Measurements from ENCODE around the gene COQ7.

COQ7 gene

GRCh38 chr16:19031738-19032137 lies 35.7 kb upstream of the COQ7 start:
- no peak overlapping the region for H3K27ac ChIP-seq
- TF ChIP-seq, protein P1, sequence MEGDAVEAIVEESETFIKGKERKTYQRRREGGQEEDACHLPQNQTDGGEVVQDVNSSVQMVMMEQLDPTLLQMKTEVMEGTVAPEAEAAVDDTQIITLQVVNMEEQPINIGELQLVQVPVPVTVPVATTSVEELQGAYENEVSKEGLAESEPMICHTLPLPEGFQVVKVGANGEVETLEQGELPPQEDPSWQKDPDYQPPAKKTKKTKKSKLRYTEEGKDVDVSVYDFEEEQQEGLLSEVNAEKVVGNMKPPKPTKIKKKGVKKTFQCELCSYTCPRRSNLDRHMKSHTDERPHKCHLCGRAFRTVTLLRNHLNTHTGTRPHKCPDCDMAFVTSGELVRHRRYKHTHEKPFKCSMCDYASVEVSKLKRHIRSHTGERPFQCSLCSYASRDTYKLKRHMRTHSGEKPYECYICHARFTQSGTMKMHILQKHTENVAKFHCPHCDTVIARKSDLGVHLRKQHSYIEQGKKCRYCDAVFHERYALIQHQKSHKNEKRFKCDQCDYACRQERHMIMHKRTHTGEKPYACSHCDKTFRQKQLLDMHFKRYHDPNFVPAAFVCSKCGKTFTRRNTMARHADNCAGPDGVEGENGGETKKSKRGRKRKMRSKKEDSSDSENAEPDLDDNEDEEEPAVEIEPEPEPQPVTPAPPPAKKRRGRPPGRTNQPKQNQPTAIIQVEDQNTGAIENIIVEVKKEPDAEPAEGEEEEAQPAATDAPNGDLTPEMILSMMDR (IDR thresholded peaks at IDR 0.05; ENCODE audit: low read depth, low read length, missing control alignments): no peak
- H3K36me3 ChIP-seq (replicated peaks): no peaks in the 10 kb centered on the region
- no peaks in the 10 kb centered on the region for H3K27me3 ChIP-seq (replicated peaks)
- no peak for DNase-seq
- in situ Hi-C loops (cut with HindIII; ENCODE audit: low pct_ligation_motif_present, low sequenced_read_pairs): no loop called here
- H3K4me3 ChIP-seq (ENCODE audit: low read depth, low read length): no peak overlapping the region

DNA sequence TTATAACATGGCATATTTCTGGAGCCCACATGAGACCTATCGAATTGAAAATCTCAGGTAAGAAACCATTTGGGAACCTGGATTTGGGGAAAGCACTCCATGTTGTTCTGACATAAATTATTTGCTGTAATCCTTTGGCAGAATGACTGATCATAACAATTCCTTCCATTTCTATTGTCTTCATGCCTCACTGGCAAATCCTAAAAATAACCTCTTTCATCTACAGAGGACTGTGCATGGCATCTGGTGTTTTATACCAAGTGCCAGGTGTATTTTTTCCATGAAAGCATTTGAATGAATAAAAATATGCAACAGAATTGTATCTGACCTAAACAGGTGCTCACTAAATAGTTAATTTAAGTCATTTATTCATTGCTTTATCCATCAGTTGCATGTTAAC lies 33.7 kb upstream of the COQ7 start:
- TF ChIP-seq, protein P1 (IDR thresholded peaks at IDR 0.05; ENCODE audit: low read depth, low read length, missing control alignments): no peak
- H3K27ac ChIP-seq: no peak overlapping the region
- no peak overlapping the region for H3K4me3 ChIP-seq (ENCODE audit: low read depth, low read length)
- H3K27me3 ChIP-seq (replicated peaks): no peaks in the 10 kb centered on the region
- in situ Hi-C loops (cut with HindIII; ENCODE audit: low pct_ligation_motif_present, low sequenced_read_pairs): no loop called here
- no peak for DNase-seq
- H3K36me3 ChIP-seq (replicated peaks): no peaks in the 10 kb centered on the region

- Histone ChIP-seq H3K27ac (no peak overlapping the region), H3K27me3 (replicated peaks) (no peaks in the 10 kb centered on the region), H3K36me3 (replicated peaks) (no peaks in the 10 kb centered on the region), H3K4me3 (ENCODE audit: low read depth, low read length) (no peak overlapping the region)
- in situ Hi-C loops (cut with HindIII; ENCODE audit: low pct_ligation_motif_present, low sequenced_read_pairs): no loop called here
- TF ChIP-seq, protein P1 (IDR thresholded peaks at IDR 0.05; ENCODE audit: low read depth, low read length, missing control alignments): no peak
- DNase-seq: no peak
Observed at GRCh38 chr16:19040400-19040799, 27.0 kb upstream of the COQ7 start.

GRCh38 chr16:19044769-19045168 lies 22.6 kb upstream of the COQ7 start:
- TF ChIP-seq, protein P1 (IDR thresholded peaks at IDR 0.05; ENCODE audit: low read depth, low read length, missing control alignments): no peak
- Histone ChIP-seq H3K27me3 (replicated peaks) (no peaks in the 10 kb centered on the region), H3K4me3 (ENCODE audit: low read depth, low read length) (no peak overlapping the region), H3K27ac (no peak overlapping the region), H3K36me3 (replicated peaks) (no peaks in the 10 kb centered on the region)
- DNase-seq: no peak
- in situ Hi-C loops (cut with HindIII; ENCODE audit: low pct_ligation_motif_present, low sequenced_read_pairs): no loop called here

DNA sequence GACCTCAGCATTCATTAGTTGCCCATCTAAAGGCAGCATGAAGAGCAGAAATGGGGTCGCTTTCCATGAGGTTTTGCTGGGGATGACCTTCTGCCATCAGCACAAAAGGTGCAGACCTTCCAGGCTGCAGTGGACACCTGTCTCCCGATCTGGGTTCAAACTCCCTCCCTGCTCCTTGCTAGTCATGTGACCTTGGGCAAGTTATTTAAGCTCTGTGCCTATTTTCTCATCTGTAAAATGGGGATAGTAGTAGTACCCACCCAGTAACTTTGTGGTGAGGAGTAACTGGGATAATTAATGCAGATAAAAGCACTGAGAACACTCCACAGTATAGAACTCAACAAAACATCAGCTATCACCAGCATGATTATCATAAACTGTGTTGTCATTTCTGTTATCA lies 21.4 kb upstream of the COQ7 start:
- in situ Hi-C loops (cut with HindIII; ENCODE audit: low pct_ligation_motif_present, low sequenced_read_pairs): no loop called here
- TF ChIP-seq, protein P1 (IDR thresholded peaks at IDR 0.05; ENCODE audit: low read depth, low read length, missing control alignments): no peak
- no peak for DNase-seq
- no peaks in the 10 kb centered on the region for H3K36me3 ChIP-seq (replicated peaks)
- H3K27ac ChIP-seq: no peak overlapping the region
- no peaks in the 10 kb centered on the region for H3K27me3 ChIP-seq (replicated peaks)
- H3K4me3 ChIP-seq (ENCODE audit: low read depth, low read length): no peak overlapping the region

DNA sequence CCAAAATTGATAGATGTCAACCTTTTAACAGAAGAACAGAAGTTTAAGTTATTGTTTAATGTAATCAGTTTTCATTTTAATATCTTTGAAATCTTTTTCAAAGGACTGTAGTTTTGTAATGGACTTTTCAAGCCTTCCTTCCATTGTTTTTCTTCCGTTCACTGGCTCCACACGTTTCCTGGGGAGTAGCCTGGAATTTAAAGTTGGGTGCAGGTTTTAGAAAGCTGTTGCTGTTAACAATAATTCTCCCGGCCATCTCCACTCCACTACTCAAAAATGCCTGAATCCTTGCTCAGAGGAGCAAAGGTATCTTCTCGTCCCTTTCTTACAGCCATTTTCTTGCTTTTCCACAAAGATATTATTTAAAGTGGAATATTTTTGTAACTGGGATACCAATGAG lies 4.7 kb upstream of the COQ7 start:
- Histone ChIP-seq H3K27me3 (replicated peaks) (no peaks in the 10 kb centered on the region), H3K27ac (no peak overlapping the region), H3K36me3 (replicated peaks) (no peaks in the 10 kb centered on the region), H3K4me3 (ENCODE audit: low read depth, low read length) (no peak overlapping the region)
- in situ Hi-C loops (cut with HindIII; ENCODE audit: low pct_ligation_motif_present, low sequenced_read_pairs): no loop called here
- no peak for DNase-seq
- TF ChIP-seq, protein P1 (IDR thresholded peaks at IDR 0.05; ENCODE audit: low read depth, low read length, missing control alignments): no peak
